ENCODE data around the gene GALT.

Gene GALT

GRCh38 chr9:34647084-34647403 is 569 bp downstream of the GALT start:
- no peak for TF ChIP-seq CTCF (IDR thresholded peaks at IDR 0.05; ENCODE audit: control insufficient read depth, extremely low read depth, insufficient read depth)
- H3K4me3 ChIP-seq (ENCODE audit: low read depth, low read length), result peak overlapping the region; percentile 71
- no peak for DNase-seq (ENCODE audit: low read depth)

- no peak for TF ChIP-seq CTCF (IDR thresholded peaks at IDR 0.05; ENCODE audit: control insufficient read depth, extremely low read depth, insufficient read depth)
- no peak for DNase-seq (ENCODE audit: low read depth)
- H3K4me3 ChIP-seq (ENCODE audit: low read depth, low read length), result peak overlapping the region; percentile 71
Observed at GRCh38 chr9:34647651-34648050, 1.2 kb downstream of the GALT start.

- DNase-seq (ENCODE audit: low read depth), result no peak
- H3K4me3 ChIP-seq (ENCODE audit: low read depth, low read length), result no peak overlapping the region
- TF ChIP-seq CTCF (IDR thresholded peaks at IDR 0.05; ENCODE audit: control insufficient read depth, extremely low read depth, insufficient read depth), result no peak
Observed at GRCh38 chr9:34648673-34649072, 2.2 kb downstream of the GALT start.

GRCh38 chr9:34650816-34651215 is 4.3 kb downstream of the GALT start:
- H3K4me3 ChIP-seq (ENCODE audit: low read depth, low read length), result no peak overlapping the region; the same call in 1 of the 2 replicates
- no peak for TF ChIP-seq CTCF (IDR thresholded peaks at IDR 0.05; ENCODE audit: control insufficient read depth, extremely low read depth, insufficient read depth)
- no peak for DNase-seq (ENCODE audit: low read depth)

- DNase-seq (ENCODE audit: low read depth), result peak; percentile 45
- no peak for TF ChIP-seq CTCF (IDR thresholded peaks at IDR 0.05; ENCODE audit: control insufficient read depth, extremely low read depth, insufficient read depth)
- peak overlapping the region; percentile 55 for H3K4me3 ChIP-seq (ENCODE audit: low read depth, low read length)
Observed at GRCh38 chr9:34651321-34651720, 4.8 kb downstream of the GALT start.

- peak; percentile 33; the same call in 1 of the 2 replicates for TF ChIP-seq CTCF (IDR thresholded peaks at IDR 0.05; ENCODE audit: control insufficient read depth, extremely low read depth, insufficient read depth)
- peak; percentile 74 for DNase-seq (ENCODE audit: low read depth)
- H3K4me3 ChIP-seq (ENCODE audit: low read depth, low read length), result peak within 1 kb of the TSS; percentile 55
Observed at GRCh38 chr9:34651876-34652601, 5.6 kb downstream of the GALT start, which contains the start of gene IL11RA. Gene IL11RA, plus strand, starts transcription at chr9:34652185. Its CDS starts 3,033 bp downstream, at chr9:34655218.

- no peak for TF ChIP-seq CTCF (IDR thresholded peaks at IDR 0.05; ENCODE audit: control insufficient read depth, extremely low read depth, insufficient read depth)
Observed at GRCh38 chr9:34652602-34653000, 6.1 kb downstream of the GALT start.

More at GRCh38 chr9:34652602-34653000, 6.1 kb downstream of the GALT start:
- H3K4me3 ChIP-seq (ENCODE audit: low read depth, low read length), result peak overlapping the region; percentile 55
- no peak for DNase-seq (ENCODE audit: low read depth)

All from LNCaP clone FGC (cell line).